SU-DHL-6 (cell line): ENCODE data around the gene NHLRC2.

Experiments used
- H2AFZ ChIP-seq: fragments of 200-600 bp; sonication (generic); 2 replicates; pipeline ENCODE4 v1.6.1; 2014; ENCODE audit warnings: low read depth, mild to moderate bottlenecking, moderate library complexity, mixed read lengths, antibody characterized with exemption, low read length; ENCODE audit not compliant: severe bottlenecking
- H3F3A ChIP-seq: fragments of 200-600 bp; shearing (Covaris generic); 2 replicates; pipeline ENCODE4 v1.6.0; 2016; ENCODE audit warnings: antibody characterized with exemption, mild to moderate bottlenecking; ENCODE audit not compliant: insufficient read depth
- H3K27ac ChIP-seq: fragments of 200-600 bp; sonication (generic); 2 replicates; pipeline ENCODE4 v1.5.1; 2016; ENCODE audit warnings: low read depth, mild to moderate bottlenecking, low read length, moderate library complexity, mixed read lengths
- H3K27me3 ChIP-seq: fragments of 200-600 bp; sonication (generic), shearing (Covaris generic); 2 replicates; pipeline ENCODE4 v1.6.0; 2014; ENCODE audit warnings: mild to moderate bottlenecking, low read length
- H3K36me3 ChIP-seq: fragments of 200-600 bp; sonication (generic); 2 replicates; pipeline ENCODE4 v1.6.1; 2014; ENCODE audit warnings: mild to moderate bottlenecking, low read length, mixed read lengths
- H3K4me2 ChIP-seq: fragments of 300-600, 200-600 bp; shearing (Covaris generic), sonication (generic); 2 replicates; pipeline ENCODE4 v1.6.0; 2014; ENCODE audit warnings: low read length, low read depth, mild to moderate bottlenecking; ENCODE audit not compliant: poor library complexity, severe bottlenecking
- H3K4me3 ChIP-seq: fragments of 200-600 bp; sonication (generic); 2 replicates; pipeline ENCODE4 v1.5.1; 2014; ENCODE audit warnings: antibody characterized with exemption, low read length, mild to moderate bottlenecking, mixed read lengths; ENCODE audit not compliant: insufficient read depth, poor library complexity, severe bottlenecking
- H3K79me2 ChIP-seq: fragments of 200-600 bp; sonication (generic); 2 replicates; pipeline ENCODE4 v1.6.1; 2014; ENCODE audit warnings: mild to moderate bottlenecking, low read length, moderate library complexity; ENCODE audit not compliant: insufficient read depth
- H3K9ac ChIP-seq: fragments of 200-600 bp; sonication (generic); 2 replicates; pipeline ENCODE4 v1.7.0; 2014; ENCODE audit warnings: mild to moderate bottlenecking, low read length
- H3K9me2 ChIP-seq: fragments of 200-600 bp; sonication (generic); replicated peaks from 2 replicates; pipeline ENCODE4 v1.6.1; 2014; ENCODE audit warnings: low read length; ENCODE audit not compliant: insufficient read depth
- H3K9me3 ChIP-seq: fragments of 200-600 bp; sonication (generic); 2 replicates; pipeline ENCODE4 v1.6.1; 2014; ENCODE audit warnings: low read length, mixed read lengths; ENCODE audit not compliant: insufficient read depth
- H4K20me1 ChIP-seq: fragments of 200-600 bp; sonication (generic); 2 replicates; pipeline ENCODE4 v1.6.1; 2014; ENCODE audit warnings: low read depth, mild to moderate bottlenecking, antibody characterized with exemption, low read length, moderate library complexity, mixed read lengths
- EZH2phosphoT487 ChIP-seq: fragments of 200-600 bp; sonication (generic), shearing (Covaris generic); conservative IDR thresholded peaks from 2 replicates; pipeline ENCODE4 v1.6.1; 2018; ENCODE audit warnings: mild to moderate bottlenecking, antibody characterized with exemption, low read length, moderate library complexity, mixed read lengths
- TF ChIP-seq, protein P1 (sequence below): fragments of 200-600 bp; sonication (generic); IDR thresholded peaks from one replicate; pipeline ENCODE4 v1.5.1; 2017; ENCODE audit warnings: antibody characterized with exemption, mild to moderate bottlenecking, low read length, moderate library complexity; ENCODE audit not compliant: insufficient read depth, poor library complexity, severe bottlenecking

NHLRC2 gene

GRCh38 chr10:113920875-113921274 is 66.4 kb downstream of the NHLRC2 start:
- no peaks in the 10 kb centered on the region for H3K36me3 ChIP-seq
- H3K79me2 ChIP-seq = no peaks in the 10 kb centered on the region
- no peaks in the 10 kb centered on the region for H4K20me1 ChIP-seq
- no peak overlapping the region for H2AFZ ChIP-seq
- no peaks in the 10 kb centered on the region for H3K27me3 ChIP-seq
- H3K9me2 ChIP-seq = no peaks in the 10 kb centered on the region
- H3K9ac ChIP-seq = no peak overlapping the region
- H3F3A ChIP-seq = no peaks in the 10 kb centered on the region; the same call in 1 of the 2 replicates
- H3K9me3 ChIP-seq = no peaks in the 10 kb centered on the region; the same call in 1 of the 2 replicates
- no peak overlapping the region for H3K4me3 ChIP-seq
- H3K4me2 ChIP-seq = no peak overlapping the region
- no peak overlapping the region for H3K27ac ChIP-seq
- TF ChIP-seq EZH2phosphoT487 = no peak
- TF ChIP-seq, protein P1, sequence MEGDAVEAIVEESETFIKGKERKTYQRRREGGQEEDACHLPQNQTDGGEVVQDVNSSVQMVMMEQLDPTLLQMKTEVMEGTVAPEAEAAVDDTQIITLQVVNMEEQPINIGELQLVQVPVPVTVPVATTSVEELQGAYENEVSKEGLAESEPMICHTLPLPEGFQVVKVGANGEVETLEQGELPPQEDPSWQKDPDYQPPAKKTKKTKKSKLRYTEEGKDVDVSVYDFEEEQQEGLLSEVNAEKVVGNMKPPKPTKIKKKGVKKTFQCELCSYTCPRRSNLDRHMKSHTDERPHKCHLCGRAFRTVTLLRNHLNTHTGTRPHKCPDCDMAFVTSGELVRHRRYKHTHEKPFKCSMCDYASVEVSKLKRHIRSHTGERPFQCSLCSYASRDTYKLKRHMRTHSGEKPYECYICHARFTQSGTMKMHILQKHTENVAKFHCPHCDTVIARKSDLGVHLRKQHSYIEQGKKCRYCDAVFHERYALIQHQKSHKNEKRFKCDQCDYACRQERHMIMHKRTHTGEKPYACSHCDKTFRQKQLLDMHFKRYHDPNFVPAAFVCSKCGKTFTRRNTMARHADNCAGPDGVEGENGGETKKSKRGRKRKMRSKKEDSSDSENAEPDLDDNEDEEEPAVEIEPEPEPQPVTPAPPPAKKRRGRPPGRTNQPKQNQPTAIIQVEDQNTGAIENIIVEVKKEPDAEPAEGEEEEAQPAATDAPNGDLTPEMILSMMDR = no peak

DNA sequence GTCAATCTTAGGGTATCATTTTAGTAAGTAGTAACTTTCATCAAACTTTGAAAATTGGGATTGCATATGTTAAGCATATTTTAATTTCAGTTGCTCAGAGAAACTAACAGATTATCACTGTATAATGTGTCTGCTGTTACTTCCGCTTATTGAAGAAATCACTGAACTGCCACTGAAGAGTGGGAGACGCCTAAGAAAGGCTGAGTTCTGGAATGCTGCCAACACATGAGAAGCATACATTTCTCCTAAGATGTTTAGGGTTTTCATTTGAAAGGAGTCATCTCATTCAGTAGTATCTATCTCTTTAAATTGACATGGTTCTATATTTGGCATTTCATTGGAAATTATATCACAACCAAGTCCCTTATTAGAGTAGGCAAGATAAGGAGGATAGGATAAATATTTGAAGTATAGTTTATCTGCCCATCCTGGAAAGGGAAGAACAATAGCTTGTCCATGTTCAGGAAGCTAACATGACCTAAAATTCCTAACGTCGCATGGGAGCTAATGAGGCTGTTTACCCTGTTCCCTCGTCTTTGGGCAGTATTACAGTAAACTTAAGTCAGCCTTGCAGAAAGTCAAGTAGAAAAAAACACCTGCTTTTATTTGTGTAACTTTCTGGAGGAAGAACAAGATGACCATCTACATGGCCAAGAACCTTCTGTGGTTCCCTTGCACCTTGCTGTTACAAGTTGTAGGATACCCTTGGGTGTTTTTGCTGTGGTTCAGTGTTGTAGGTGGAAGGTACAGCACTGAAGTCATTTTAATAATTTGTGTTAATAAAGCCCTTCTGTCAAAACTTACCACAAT is 67.3 kb downstream of the NHLRC2 start:
- Histone ChIP-seq H3K27ac (no peak overlapping the region), H3K9ac (no peak overlapping the region), H3K4me2 (no peak overlapping the region), H3K9me2 (no peaks in the 10 kb centered on the region), H3K27me3 (no peaks in the 10 kb centered on the region), H3K79me2 (no peaks in the 10 kb centered on the region), H3K36me3 (no peaks in the 10 kb centered on the region), H4K20me1 (no peaks in the 10 kb centered on the region), H3F3A (no peaks in the 10 kb centered on the region; the same call in 1 of the 2 replicates), H2AFZ (no peak overlapping the region), H3K9me3 (no peaks in the 10 kb centered on the region; the same call in 1 of the 2 replicates), H3K4me3 (no peak overlapping the region)
- no peak for TF ChIP-seq EZH2phosphoT487
- TF ChIP-seq, protein P1 = no peak

DNA sequence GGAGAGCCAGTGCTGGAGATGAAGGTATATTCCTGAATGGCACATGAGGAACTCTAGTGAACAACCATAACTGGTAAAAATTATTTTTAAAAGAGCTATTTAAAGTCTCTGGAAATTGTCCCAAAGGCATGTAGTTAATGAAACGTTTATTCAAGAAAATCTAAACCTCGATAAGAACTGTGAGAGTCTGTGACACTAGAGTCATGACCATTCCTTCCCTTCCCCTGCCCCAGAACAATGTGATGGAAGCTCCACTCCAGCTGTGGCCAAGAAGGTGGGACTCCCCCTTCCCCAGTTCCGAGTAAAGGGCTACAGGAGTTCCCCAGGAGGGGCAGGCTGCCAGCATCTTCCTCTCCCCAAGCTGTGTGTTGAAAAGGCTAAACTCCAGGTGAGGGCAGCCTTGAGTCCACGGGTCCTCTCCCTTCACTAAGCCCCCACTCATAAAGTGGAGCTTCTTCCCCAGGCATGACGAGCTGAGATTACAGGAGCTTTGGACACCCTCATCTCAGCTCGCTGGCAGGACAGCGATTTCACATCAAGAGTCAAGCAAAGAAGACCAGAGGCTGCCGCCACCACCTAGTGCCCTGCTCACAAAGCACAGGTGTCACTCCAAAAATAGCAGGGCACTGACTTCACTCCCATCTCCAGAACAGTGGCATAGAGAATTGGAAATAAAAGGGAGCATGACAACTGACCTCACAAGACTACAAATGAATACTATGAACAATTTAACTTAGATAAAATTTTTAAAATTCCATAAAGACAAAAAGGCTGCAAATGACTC is 68.5 kb downstream of the NHLRC2 start:
- TF ChIP-seq, protein P1 = no peak
- TF ChIP-seq EZH2phosphoT487 = no peak
- H3K27me3 ChIP-seq = no peaks in the 10 kb centered on the region
- H2AFZ ChIP-seq = no peak overlapping the region
- H4K20me1 ChIP-seq = no peaks in the 10 kb centered on the region
- H3K36me3 ChIP-seq = no peaks in the 10 kb centered on the region
- no peak overlapping the region for H3K27ac ChIP-seq
- no peaks in the 10 kb centered on the region for H3K79me2 ChIP-seq
- H3K4me3 ChIP-seq = no peak overlapping the region
- no peak overlapping the region for H3K4me2 ChIP-seq
- no peaks in the 10 kb centered on the region for H3F3A ChIP-seq
- no peak overlapping the region for H3K9ac ChIP-seq
- no peaks in the 10 kb centered on the region; the same call in 1 of the 2 replicates for H3K9me3 ChIP-seq
- no peaks in the 10 kb centered on the region for H3K9me2 ChIP-seq
